CD4-positive, alpha-beta T cell treated with Interleukin-15 for 4 hours (primary cell): ENCODE measurements around the gene AFMID.
"Not testable (repeated sequence)": the region's sequence is repeated elsewhere in the genome, so short reads cannot be mapped to it uniquely, and the experiment has no call there.

Experiments used
- DNase-seq: peaks from one replicate; pipeline ENCODE4 v3.0.0-alpha.2; 2020; ENCODE audit warnings: low spot score

AFMID gene

DNA sequence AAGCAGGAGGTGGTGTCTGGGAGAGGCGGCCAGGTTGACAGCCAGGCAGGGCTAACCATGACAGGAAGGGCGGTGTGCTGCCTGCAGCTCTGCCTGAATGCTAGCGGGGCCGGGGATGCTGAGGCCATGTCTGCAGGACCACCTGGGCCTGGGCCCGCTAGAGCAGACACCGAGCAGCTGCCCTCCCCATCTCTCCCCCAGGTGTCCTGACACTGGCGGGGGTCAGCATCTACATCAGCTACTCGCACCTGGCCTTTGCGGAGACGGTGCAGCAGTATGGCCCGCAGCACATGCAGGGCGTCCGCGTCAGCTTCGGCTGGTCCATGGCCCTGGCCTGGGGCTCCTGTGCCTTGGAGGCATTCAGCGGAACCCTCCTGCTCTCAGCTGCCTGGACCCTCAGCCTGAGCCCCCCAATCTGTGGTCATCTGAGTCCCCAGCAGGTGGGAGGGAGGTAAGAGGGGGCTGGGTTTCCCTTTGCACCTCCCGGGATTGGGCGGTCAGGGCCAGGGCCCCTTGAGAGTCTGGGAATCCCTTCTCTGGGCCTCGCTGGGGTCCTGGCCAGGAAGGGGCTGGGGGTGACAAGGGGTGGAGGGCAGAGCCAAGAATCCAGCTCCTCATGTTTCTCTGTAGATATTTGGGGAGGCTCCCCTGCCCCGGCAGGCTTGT is 51.8 kb downstream of the AFMID start:
- no peak for DNase-seq

- DNase-seq, result no peak
Observed at GRCh38 chr17:78239489-78239931, 52.3 kb downstream of the AFMID start.

DNA sequence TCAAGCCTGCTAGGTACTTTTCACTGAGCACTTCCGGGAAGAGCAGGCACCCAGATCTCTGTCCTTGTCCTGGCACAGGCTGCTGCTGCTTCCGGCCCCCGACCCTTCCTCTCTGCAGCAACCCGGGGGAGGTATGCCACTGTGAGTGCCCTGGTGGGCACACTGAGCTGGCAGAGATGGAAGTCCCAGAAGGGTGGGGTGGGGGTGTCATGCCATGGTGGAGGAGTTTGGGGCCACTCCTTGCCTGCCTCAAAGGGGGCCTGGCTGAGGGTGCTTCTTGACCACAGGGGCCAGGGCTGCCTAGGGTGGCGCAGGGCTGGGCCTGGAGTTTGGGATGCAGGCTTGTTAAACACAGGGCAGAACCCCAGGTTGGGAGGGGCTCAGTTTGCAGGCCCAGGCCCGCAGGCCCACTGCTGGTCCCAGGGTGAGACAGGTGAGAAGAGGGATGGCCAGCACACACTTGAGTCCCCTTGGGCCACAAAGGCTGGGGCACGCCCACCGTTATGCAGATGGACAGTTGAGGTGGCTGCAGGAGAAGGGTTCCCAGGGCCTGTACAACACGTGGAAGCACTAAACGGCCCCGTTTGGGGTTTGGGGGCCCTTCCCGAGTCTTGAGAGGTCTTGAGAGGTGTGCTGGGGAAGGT is 53.0 kb downstream of the AFMID start:
- no peak for DNase-seq

GRCh38 chr17:78240839-78241238 is 53.7 kb downstream of the AFMID start:
- DNase-seq, result no peak

DNA sequence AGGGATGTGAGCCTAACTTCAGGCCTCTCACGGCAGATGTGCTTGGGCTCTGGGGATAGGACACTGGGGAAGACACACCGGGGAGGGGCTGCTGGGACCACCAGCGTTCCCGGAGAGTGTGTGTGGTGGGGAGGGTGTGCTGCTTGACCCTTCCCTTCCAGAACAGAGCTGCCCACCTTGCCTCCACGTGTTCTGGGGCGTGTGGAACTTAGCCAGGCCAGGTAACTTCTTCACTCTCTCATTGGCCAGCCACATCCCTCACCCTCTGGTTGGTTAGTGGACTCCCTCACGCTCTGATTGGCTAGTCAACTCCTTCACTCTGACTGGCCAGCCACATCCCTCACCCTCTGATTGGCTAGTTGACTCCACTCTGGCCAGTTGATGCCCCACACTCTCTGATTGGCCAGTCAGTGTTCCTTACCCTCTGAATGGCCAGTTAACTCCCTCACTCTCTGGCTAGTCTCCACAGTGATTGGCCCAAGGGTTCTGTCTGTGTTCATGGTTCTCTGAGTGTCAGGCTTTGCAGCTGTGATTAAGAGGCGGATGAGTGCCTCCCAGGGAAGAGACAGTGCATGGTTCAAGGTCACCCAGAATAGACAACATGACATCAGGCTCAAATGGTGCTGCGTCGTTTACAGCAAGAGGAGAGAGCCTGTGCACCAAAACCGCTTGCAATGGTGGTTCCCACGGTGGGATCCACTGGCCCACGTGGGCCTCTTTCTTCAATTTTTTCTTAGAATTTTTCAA is 54.3 kb downstream of the AFMID start:
- no peak for DNase-seq

DNA sequence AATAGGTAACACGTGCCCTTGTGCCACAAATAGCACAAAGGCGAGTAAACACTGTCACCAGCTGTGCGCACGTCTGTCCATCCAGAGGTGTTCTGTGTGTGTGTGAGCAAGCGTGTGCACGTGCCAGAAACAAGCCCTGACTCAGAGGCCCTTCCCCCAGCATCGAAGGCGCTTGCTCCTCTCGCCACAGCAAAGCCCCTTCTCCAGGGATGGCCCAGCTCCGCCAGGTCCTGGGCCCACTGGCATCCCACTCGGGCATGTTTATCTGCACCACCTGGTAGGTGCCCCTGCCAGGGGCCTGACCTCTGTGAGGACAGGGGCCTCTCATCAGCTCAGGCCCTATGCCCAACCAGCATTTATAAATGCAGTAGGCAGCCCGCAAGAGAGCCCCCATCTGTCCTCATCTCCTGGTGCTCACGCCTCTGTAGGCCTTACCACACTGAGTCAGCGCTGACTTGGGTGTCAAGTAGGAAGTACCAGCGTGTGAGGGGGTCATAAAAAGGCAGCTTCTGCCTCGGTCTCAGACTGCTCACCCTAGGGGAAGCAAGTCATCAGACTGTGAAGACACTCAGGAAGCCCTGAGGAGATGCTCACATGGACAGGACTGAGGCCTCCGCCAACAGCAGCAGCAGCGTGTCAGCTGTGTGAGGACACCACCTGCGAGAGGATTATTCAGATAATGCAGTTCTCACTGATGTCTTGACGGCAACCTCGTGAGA is 55.0 kb downstream of the AFMID start:
- peak; percentile 23 for DNase-seq

DNA sequence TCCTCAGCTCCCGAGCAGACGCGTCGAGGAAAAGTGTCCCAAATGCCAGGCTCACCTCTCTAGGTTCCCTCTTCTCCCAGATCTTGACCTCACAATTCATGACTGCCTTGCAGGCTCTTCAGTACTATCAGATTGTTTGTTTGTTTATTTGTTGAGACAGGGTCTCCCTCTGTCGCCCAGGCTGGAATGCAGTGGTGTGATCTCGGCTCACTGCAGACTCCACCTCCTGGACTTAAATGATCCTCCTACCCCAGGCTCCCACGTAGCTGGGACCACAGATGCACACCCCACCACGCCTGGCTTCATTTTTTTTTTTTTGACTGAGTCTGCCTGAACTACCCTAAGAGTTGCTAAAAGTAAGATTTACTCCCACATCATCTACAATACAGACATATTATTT is 60.1 kb downstream of the AFMID start:
- DNase-seq, result no peak

DNA sequence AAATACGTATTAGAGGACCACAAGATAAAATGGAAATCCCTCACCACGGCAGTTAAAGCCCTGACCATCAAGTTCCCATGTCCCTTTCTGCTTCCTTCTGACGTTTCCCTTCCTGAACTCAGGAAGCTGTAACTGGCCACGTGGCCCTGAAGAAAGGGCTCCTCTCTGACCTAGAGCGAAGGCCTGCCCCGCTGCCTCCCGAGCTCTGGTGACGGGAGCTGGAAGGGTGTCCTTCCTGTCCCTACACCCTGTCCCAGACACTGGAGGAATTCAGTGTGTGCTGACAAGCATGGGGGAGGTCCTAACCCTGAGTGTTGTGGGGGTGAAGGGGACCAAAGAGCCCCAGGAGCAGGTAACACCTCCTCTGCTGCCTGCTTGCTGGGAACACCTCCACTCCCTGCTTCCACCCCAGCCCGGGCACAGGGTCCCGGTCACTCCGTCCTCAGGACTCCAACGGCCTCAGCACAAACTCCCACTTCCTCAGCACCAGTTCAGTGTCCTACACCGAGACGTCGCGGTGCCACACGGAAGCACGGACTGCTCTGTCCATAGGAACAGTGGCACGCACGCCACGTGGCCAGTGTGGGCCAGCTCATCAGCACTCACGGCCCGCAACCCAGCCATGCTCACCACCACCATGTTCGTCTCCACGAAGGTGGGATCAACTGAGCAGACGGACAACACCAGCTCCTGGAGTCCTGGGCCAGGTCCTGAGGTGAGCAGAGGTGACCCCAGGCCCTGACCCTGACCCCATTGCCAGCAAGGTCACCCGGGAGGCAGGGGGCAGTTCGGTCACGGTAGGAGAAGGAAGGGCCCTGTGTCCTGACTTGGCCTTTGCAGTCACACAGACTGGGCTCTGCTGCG is 61.1 kb downstream of the AFMID start:
- DNase-seq, result no peak

DNA sequence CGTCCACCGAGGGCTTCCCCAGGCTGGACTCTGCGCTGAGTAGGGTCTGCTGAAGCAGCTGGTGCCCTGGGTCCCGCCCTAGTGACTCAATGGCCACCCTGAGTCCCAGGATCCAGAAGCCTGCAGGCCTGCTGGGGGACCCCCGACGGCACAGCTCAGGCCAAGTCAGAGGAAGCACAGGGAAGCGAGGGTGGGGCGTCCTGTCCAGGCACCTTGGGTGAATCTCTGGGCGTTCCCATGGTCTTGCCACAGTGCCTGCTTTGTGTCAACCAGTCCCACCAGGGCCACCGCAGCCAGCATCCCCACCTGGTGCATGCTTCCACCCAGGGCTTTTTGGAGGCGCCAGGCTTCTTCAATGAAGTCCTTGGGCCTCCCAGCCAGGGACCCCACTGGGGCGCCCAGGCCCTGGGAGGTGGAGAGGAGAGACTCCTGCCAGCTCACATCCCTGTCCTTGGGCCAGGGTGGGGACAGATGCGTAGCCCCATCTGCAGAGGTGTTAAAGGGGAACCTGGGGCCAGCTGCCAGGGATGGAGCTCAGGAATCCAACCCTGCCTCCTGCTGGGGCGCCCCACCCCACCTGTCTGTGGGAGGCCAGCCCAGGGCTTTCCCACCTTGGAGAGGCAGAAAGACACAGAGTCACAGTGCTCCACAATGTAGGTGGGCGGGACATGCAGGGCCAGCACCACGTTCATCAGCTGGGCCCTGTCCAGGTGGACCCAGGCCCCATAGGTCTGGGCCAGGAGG is 62.1 kb downstream of the AFMID start:
- DNase-seq, result no peak

GRCh38 chr17:78249818-78250806 is 63.0 kb downstream of the AFMID start:
- DNase-seq, result no peak

DNA sequence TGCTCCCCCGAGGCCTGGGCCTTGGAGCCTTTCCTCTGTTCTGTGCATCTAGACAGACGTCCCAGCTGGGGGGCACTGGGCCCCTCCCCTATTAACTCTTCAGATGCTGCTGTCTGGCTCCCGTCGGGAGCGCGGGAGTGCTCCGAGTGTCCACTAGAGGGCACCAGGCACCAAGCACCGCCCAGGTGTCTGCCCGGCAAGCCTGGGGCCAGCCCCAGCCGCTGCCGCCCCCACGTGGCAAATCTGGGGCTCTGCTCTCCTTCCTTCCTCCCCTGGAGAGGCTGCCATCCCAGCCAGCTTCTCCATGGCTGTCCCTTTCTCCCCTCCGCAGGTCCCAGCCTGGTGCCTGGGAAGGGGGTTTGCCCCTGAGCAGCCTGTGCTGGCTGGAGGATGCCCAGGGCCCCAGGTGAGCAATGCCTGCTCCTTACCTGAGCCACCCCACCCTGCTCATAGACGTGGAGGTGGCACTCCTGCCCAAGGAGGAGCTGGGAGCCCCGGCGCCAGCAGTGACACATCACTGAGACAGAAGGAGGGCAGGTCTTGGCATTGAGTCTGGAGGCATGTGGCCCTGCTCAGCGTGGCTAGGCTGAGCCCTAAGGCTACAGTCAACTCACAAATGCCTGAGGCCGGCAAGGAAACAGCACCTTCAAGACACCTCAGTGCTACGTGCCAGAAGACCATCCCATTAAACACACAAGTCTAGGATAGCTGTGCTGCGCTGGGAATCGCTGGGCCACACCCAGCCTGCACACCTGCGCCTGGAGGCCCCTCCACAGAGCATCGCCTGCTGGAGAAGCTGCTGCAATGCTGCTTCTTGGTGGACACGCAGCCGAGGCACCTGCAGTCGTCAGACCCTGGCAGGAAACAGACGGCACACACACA is 64.0 kb downstream of the AFMID start:
- DNase-seq, result peak; percentile 83

DNA sequence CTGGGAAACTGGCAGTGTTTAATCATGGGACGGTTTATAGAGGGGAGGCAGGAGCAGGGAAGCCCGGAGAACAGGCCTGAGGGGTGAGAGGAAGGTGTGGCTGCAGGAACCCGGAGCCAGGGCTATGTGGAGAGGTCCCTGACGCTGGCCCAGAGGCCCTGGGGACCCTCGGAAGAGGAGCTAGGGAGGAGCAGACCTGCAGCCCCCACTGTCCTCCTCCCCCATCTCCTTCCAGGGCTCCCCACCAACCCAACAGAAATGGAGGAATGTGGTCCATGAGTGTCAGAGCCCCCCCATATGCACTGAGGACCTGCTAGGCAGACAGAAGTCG is 64.6 kb downstream of the AFMID start:
- no peak for DNase-seq

DNA sequence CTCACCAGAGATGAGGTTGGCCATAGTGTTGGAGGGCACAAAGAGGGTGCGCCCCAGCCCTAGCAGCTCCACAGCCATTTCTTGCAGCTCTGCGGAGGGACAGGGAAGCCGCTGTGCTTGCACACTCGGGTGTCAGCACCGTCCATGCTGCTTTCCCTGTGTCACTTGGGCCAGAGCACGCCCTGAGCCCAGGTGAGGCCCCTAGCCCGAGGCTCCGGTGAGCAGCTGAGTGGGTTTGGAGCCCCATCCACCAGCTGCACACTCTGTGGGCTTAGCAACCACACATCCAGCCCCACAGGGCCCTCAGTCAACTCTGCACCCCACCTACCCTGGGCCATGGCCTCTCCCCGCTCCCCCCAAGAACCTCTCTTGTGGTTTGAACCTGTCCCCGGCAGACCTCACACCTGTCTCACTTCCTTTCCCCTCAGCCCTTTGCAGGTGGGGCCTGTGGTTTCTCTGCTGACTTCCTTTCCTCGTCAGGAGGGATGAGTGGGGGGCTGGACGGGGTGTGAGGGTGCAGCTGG is 65.0 kb downstream of the AFMID start:
- peak; percentile 81 for DNase-seq

GRCh38 chr17:78252701-78253635 is 65.8 kb downstream of the AFMID start:
- no peak for DNase-seq

DNA sequence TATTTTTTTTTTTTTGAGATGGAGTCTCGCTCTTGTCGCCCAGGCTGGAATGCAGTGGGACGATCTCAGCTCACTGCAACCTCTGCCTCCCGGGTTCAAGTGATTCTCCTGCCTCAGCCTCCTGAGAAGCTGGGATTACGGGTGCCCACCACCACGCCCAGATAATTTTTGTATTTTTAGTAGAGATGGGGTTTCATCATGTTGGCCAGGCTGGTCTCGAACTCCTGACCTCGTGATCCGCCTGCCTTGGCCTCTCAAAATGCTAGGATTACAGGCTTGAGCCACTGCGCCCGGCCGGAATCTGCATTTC is 66.4 kb downstream of the AFMID start:
- not testable (repeated sequence) for DNase-seq

DNA sequence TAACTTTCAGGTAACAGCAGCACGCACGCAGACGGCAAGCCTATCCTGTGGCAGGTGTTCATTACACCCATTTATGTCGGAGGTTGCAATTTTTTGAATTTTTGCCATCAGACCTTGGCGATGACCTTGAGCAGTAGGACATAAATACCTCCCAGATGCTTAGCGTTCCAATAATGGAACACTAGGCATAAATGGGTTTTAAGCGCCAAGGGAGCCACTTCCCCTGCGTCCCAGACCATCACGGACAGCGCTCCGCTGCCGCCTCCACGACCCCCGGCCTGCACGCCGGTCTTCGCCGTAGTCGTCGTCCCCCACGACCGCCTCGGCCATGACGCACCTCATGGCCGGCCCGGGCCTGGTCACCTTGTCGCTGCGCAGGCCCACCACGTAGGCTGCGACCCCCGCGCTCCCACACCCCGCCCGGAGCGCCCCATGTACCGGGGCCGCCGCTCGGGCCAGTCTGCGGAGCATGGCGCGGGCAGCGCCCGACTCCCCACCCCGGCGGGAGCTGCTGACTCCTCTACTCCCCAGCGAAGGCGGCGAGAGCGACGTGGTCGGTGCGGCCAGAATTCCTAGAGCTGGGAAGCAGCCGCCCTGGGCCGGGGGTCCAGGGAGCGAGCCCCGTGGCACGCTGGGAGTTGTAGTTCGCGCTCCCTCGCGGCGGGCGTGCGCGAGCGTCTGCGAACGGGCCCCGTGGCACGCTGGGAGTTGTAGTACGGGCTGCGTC is 66.9 kb downstream of the AFMID start:
- peak; percentile 77 for DNase-seq
